Stimulated activated CD8-positive, alpha-beta memory T cell treated with anti-CD3 and anti-CD28 coated beads, Interleukin-12 subunit alpha, Interleukin-12 subunit beta, amount 100 ng/mL, for 1 hour (primary cell): ENCODE results near the gene LRMDA.

Source experiments
- DNase-seq: peaks from one replicate; pipeline ENCODE4 v3.0.0-alpha.2; 2020; ENCODE audit warnings: low read depth

The LRMDA gene

DNA sequence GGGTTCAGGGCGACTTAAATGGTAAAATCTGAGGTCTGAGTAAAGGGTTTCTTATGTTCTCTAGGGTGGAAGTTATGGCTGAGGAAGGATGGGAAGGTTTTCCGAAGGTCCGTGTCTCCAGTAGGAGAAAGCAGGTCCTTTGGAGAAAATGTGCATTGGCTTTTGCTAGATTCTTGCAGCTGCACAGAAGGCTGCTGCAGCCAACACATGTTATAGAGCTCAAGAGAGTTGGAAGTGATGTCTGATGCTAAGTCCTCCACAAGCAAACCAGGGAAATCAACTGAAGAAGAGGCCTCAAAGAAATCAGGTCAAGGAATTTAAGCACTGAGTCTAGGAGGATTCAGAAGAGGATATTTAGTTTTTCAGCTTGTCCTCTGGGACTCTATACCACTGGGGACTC, 404.6 kb downstream of the LRMDA start:
- DNase-seq, result no peak

DNA sequence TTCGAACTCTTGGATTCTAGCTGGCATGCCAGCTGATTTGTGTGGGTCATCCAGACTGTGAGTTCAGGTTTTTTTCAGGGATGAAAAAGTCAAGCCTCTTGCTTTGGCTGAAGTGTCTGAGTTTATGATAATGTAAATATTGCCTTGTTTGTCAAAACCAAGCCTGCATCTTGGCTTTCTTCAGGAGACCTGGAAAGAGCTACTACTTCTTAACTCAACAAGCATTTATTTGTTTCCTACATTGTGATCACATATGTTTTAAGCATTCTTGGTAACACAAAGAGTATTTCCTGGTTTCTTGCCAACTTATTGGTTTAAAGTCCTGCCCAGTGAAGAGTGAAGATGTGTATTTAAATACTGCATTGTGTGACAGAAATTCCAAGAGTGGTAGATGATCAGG, 407.1 kb downstream of the LRMDA start:
- DNase-seq, result no peak

DNA sequence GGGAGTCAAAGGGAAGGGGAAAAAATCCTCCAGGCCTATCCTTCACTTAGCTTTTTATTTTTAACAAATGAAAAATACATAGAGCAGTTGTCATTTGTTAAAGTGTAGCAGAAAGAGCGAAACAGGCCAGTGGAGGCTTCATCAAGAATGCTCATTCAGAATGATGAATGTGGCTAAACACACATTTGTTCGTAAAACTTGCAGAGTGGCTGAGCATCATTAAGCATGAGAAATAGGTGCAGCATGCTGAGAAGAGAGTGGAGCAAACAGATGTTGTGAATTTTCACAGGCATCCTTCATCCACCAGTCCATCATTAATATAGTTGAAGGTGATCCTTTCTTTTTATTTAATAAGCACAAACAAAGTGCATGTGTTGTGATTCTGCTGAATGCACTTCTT, 407.6 kb downstream of the LRMDA start:
- no peak for DNase-seq

DNA sequence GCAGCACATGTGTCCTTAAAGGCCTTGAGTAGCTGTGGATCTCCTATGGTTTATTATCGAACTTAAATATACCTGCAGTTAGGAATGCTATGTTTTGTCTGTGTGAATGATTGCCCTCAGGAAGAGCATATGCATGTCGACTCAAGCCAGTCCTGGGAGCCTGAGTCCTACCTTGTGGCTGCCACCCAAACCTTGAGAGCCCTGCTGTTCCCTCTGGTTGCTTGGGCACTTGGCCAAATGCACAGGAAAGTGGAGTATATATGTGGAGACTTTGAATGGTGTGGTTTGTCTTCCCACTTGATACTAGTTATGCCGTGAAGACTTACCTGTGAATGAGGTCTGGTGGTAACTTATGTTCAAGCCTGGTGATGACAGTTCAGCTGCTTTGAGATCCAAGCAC, 409.8 kb downstream of the LRMDA start:
- DNase-seq, result no peak

DNA sequence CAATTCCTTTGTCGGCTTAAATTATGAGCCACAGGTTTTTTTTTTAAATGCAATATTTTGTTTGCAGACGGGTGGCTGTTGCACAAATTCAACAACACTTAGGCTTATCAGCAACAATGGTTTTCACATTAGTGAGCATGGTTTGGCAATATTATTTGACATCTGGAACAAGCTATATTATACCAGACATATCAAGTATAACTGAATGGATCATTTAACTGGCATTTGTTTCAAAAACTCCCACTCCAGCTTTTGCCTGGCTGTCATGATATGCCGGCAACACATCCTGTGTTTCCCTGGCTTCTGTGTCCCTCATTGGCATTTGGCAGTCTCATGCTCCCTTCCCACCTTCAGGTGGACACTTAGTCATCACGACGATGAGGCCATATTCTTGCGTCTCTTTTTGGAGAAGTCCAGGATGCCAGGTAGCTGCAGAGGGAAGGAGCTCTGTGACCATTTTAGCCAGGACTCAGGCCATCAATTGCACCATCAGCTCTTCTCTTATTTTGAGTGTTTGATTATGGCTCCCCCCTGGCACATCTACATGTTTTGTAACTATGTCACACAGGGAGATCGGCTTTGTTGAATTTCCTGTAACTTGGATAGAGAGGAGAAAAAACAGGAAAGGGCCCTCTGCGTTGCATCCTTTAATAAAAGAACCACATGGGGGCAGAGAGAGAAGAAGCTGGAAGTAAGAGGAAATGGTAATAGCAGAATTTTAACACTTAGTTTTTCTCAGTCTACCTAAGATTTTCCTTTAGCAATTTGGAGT, 413.9 kb downstream of the LRMDA start:
- DNase-seq, result no peak

DNA sequence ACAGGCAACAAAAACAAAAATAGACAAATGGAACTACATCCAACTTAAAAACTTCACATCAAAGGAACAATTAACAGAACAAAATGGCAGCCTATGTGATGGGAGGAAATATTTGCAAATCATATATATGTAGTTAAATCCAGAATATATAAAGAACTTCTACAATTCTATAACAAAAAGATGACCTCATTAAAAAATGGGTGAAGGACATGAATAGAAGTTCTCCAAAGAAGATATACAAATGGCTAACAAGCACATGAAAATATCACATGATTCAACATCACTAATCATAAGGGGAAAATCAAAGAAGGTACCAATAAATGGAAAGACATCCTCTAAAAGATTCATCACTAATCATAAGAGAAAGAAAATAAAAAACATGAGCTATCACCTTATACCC, 416.1 kb downstream of the LRMDA start:
- DNase-seq, result no peak

DNA sequence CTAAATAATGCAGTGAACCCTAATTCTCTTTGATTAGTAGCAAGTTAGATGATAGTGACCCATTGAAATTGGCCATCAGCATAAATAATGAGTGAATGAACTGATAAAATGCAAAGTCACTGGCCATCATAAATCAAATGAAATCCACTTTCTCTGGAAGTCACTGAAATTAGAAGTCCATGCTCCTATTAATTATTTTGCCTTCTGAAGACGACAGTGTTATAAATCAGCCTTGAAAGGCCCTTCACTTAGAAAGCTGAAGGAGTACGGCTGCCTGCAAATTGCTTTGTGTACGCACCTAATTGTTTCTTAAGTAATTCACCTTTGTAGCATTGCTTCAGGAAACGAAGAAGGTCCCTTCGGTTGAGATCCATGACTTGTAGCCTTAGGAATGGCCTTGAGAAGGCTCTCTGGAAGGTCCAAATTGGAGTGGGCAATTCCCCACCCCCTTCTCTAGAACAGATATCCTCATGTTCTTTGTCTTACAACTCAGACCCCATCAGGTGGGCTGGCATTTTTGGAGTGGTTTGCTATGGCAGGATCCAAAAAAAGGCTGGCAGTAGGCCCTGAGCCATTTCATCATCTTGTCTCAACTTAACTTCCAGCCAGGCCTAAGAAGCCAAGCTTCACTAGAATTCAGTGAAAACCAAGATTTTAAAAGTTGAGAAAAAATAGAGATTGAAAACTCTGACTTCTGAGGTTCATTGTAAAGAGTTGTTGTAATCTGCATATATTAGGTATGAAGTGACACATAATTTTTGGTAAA, 420.3 kb downstream of the LRMDA start:
- no peak for DNase-seq

DNA sequence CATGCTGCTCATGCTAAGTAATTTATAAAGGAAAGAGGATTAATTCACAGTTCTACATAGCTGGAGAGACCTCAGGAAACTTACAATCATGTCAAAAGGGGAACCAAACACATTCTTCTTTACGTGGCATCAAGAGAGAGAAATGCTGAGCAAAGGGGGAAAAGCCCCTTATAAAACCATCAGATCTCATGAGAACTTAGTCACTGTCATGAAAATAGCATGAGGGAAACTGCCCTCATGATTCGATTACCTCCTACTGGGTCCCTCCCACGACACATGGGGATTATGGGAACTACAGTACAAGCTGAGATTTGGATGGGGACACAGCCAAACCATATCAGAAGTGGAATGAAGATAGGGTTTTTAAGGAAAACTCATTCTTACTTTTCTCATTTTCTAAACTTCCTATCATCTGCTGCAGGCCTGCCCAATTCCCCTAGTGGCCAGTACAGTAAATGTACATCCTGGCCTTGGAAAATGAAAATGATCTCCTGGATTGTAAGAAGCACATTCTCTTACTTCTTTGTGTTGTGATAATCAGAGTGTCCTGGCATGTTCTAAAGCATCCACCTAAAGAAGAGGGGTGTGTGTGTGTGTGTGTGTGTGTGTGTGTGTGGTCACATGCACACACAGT, 421.5 kb downstream of the LRMDA start:
- DNase-seq, result no peak

DNA sequence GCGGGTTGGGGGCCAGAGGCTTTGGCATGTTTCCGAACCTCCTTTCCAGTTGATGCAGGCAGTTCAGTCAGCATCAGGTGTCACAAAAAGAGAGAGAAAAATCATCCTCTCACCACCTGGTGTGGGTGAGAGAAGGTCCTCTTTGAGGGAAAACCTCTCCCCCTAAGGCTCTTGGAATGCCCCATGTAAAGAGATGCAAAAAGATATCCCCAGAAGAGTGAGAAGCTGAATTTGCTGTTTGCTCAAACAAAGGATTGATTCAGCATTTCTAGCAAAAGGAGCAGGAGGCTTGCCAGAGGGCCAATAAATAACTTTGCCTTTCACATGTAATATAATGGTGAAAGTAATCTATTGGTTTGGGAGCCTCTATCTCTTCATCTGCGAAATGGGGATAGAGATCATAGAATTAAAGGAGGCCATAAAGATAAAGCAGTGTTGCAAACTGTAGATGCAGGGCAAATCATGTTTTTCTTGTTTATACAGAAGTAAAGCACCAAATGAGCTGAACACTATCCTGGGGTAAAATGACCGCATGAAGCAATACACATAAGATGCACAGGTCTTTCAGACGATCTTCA, 425.9 kb downstream of the LRMDA start:
- no peak for DNase-seq

DNA sequence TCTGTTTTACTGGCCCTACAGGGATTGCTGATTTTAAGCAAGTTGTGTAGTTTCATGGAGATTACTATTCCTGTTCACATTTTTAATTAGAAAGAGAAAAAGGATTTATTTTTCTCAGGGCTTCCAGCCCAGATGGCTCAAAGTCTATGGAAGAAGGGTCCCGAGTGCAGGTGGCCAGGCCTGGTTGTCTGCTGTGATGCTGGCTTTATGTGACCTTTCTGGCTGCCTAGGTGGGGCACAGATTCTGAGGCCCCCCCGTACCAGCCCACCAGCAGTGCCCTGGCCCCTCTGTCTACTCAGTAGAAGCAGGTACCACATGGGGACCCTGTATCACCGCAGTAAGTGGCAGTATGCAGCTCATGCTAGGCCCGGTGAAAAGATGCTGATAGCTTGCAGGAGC, 426.5 kb downstream of the LRMDA start:
- no peak for DNase-seq

DNA sequence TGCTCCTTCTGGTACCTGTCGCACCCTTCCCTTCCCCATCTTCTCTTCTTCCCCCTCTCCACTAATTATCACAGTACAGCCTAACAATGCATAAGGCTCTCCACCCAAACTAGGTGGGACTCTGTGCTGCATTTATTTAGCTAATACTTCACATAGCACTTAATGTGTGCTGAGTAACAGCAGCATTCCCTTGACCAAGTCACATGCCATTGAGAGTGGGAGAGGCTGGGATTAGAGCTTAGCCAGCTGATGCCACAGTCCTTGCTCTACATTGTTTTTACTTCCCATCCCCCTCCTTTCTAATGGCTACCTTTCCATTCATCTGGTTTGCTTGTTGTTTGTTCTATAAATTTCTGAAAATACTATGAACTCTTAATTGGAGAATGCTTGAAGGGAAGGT, 426.9 kb downstream of the LRMDA start:
- no peak for DNase-seq

DNA sequence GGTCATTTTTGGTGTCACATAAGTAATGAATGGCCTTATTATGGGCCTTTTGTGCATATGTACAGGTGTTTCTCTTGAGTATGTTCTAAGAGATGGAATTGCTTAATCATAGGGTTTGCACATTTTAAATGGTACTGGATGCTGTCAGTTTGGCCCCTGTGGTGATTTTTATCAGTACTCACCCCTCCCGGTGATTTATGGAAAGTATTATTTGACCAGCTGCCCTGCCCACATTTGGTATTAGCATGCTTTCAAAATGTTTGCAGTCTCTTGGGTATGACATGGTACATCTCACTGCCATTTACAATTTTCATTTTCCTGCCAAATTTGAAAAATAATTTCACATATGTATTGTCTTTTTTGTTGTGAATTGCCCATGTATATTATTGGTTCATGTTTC, 427.7 kb downstream of the LRMDA start:
- DNase-seq, result no peak

DNA sequence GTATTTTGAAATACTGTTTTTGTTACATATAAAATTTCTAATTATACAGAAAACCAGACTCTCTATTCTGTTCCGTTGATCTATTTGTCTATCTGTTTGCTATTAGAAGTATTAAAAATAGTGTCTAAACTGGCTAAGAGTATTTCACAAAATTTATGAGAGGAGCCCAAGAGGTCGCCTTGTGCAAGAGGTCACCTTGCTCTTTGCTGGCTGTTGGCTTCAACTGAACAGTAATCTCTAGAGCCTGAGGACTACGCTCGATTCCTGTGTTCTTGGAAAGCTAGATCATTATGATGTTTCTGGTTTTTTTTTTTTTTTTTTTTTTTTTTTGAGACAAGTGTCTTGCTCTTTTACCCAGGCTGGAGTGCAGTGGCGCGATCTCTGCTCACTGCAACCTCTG, 428.6 kb downstream of the LRMDA start:
- no peak for DNase-seq

DNA sequence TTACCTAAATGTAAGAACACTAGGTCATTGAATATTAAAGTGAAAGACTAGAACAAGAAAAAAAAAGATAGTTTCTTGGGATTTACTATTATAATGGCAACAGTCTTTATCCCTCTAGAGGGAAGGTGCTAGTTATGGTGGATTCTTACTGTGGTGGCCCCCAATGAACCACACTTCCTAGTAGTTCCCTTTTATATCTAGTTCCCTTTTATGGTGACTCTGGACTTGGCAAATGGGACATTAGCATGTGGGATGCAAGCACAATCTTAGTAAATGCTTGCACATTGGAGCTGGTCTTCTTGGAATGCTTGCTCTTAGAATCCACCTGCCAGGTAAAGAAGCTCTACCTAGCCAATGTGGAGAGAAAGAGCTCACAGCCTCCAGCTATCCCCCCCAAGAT, 430.2 kb downstream of the LRMDA start:
- DNase-seq, result no peak

DNA sequence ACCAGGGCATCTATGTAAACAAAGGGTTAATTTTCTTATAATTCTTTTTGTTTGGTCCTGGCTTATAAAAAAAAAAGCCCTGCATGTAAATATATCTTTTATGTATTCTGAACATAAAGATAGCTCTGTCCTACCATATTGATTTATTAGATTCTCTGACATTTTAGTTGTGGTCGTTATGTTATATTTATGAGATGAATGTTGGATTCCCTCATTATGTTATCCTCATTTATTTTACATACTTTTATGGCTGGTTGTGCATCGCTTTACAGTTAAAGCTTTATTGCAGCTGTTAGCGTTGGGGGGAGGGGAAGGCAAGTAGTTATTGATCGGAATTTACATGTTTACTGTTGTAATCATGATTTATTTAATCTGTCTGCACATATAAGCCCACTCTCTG, 431.5 kb downstream of the LRMDA start:
- no peak for DNase-seq

DNA sequence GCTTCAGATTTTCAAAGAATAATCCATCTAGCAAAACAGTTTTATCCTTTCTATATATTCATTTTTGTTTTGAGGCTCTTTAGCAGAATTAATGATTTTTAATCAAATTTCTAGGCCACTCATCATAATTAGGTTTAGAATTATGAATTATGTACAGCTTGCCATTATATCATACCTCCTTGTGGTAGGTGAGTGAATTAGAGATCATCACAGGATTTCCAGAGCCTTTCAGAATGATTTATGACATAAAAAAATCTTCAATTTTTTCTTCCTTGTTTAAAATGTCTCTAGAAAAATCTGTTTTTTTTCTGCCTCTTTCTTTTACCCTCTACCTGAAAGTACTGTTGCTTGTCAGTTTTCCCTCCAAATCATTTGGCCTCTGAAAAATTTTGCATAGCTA, 433.3 kb downstream of the LRMDA start:
- no peak for DNase-seq

DNA sequence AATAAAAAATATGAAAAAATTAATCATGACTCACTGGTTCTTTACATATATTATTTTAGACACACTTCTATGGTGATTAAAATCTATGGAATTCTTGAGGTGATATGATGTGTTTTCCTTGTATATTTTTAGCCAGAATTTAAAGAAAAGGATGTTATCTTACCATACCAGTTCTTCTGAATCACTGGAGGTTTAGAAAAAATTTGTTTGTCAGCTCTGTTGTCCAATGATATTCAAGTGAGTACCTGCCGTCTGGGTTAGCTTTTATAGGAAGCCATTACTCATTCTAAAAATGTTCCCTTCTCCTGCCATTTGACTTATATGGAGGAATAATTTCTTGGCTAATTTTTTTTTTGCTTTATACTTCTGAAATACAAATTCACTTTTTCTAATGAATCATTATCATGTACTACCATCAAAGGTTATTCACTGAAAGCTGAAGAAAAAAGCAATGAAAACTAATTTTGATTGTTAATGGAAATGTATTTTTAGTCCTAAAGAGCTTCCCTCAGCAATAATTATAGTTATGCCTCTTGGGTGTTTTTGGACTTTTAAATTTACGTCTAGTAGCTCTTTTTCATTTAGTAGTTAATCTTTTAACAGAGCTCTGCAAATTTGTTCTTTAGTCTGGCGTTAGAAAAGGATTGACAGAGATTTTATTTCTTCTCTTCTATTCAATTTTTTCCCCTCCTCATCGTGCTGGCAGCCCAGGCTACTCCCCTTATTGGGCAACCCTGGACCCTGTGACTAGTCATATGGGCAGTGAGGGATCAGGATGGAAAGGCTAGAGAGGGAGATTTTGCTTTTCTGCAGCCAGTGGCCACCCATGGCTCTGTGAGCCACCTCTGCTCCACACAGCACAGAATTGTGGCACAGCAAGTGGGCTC, 434.2 kb downstream of the LRMDA start:
- no peak for DNase-seq

DNA sequence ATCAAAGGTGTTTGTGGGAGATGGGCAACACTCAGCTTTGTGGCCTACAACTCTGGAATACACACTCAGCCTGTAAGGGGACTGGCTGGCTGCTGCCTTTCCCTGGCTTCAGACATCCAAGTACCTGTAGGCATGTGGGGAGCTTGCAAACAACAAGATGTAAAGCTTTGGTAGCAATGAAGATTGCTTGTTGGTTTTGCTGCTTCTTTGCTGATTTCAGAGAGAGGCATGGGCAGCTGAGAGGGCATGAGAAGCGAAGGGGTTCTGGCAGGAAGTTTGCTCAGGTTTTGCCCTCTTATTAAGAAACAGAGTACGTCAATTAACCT, 434.8 kb downstream of the LRMDA start:
- DNase-seq, result no peak

DNA sequence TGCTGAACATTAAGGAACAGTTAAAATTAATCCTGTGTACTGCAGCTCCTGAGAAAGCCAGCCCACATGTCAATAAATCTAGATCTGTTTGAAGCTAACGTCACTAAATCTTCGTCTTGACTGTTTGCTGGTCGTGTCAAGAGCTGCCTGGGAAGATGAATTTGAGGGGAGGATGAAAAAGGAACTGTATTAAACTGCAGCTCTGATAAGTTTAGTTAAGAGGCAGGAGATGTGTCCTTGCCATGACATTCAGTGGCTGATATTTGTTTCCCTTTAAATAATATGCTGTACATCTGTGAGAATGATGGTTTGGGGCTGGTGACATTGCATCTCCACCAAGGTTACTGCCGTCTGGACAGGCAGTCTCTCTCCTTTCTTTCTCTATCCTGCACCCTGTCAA, 435.3 kb downstream of the LRMDA start:
- no peak for DNase-seq

DNA sequence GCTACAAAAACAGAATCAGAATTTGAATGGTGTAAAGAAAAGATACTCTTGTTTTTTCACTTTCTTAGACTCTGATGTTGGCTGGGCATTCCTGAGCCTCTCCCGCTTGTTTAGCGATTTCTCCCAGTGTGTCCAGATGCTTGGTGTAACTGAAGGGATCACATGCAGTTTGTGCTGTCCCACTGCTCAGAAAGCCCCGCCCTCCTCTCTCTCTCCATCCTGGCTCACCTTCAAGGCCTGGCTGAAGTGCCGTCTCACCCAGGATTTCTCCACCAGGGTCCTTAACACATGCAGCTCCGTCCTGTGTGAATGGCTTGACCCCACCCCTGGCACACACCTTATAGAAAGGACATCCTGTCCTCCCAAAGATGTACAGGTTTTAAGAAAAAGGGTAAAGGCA, 437.1 kb downstream of the LRMDA start:
- no peak for DNase-seq

DNA sequence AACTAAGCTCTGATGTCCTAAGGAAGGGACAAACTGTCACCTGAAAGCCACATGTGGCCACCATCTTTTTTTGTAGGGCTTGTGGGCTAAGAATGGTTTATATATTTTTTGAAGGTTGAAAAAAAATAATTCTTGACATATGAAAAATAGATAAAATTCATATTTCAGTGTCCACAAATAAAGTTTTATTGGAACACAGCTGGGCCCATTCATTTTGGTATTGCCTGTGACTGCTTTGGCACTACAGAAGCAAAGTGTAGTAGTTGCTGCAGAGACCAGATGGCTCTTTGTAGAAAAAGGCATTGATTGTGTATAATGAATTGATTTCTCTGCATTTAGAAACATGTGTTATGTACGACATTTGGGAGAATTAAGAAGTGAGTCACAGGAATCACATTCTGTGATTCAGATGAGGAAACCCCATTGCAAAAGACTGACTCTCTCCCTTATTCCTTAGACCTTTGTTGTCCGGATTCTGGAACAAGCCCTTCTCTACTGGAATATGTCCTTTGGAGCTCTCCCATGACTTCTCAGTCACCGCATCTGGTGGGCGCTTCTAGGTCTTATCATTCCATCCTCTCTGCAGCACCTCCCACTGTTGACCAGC, 438.7 kb downstream of the LRMDA start:
- DNase-seq, result no peak

DNA sequence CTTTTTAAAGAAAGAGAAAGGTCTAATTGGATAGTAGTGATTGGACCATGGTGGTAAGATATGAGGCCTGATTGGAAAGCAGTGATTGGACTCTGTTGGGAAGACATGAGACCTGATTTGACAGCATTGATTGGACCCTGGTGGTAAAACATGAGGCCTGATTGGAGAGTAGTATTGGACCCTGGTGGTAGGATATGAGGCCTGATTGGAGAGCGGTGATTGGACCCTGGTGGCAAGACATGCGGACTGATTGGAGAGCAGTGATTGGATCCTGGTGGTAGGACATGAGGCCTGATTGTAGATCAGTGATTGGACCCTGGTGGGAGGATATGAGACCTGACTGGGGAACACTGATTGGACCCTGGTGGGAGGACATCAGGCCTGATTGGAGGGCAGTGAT, 444.3 kb downstream of the LRMDA start:
- DNase-seq, result no peak
